Measurements from ENCODE around the gene SNTN.

- no peak for TF ChIP-seq ZNF274 (IDR thresholded peaks at IDR 0.05; ENCODE audit: low read depth, low read length)
- TF ChIP-seq YY1 (IDR thresholded peaks at IDR 0.05; ENCODE audit: insufficient read depth, insufficient read length) = no peak
Observed at GRCh38 chr3:63674586-63674985, 22.1 kb downstream of the SNTN start.
